Prostate gland (tissue), 2 donors: ENCODE results near the gene TMEM82. TPM values are rescaled to one million over a fixed set of nuclear protein-coding genes. Genes with fewer than 3 reads are reported as not detected.

Experiments used
- DNase-seq: peaks from one replicate; pipeline ENCODE4 v3.0.0-alpha.2; 2019; ENCODE audit warnings: low spot score
- H3K27ac ChIP-seq, 2 donors: fragments of 200-600 bp; sonication (generic); 2 replicates each; pipeline ENCODE4 v1.5.1; 2017 to 2019
- H3K27me3 ChIP-seq: fragments of 200-600 bp; sonication (generic); replicated peaks from 2 replicates; pipeline ENCODE4 v1.5.1; 2019; ENCODE audit not compliant: insufficient read depth
- H3K36me3 ChIP-seq, 2 donors: fragments of 200-600 bp; sonication (generic); 1 replicate in 1 of 2; 2 replicates in 1 of 2; pipeline versions ENCODE4 v1.5.1 to v1.8.1; 2017 to 2019
- H3K4me1 ChIP-seq: fragments of 200-600 bp; sonication (generic); replicated peaks from 2 replicates; pipeline ENCODE4 v1.5.1; 2019
- H3K4me3 ChIP-seq, 2 donors: fragments of 200-600 bp; sonication (generic); 2 replicates each; pipeline ENCODE4 v1.5.1; 2017 to 2019
- H3K9me3 ChIP-seq: fragments of 200-600 bp; sonication (generic); 2 replicates; pipeline ENCODE4 v1.5.1; 2017
- POLR2A ChIP-seq: fragments of 450-650 bp; IDR thresholded peaks from one replicate; pipeline ENCODE4 v1.6.1; 2016; ENCODE audit warnings: antibody characterized with exemption, mild to moderate bottlenecking
- POLR2AphosphoS5 ChIP-seq: sonication (generic); formaldehyde crosslinking; IDR thresholded peaks from one replicate; pipeline ENCODE4 v1.6.1; 2017; ENCODE audit warnings: antibody characterized with exemption
- WGBS: methylation state at CpG from one replicate; pipeline ENCODE4 v1.1.5; 2018; 5-methylcytosine and 5-hydroxymethylcytosine counted together
- intact Hi-C: fragments of 100-400 bp; cut with DNase I; formaldehyde crosslinking; loops from one replicate; pipeline ENCODE4 v1.14.2; 2022
- total RNA-seq, 2 donors: library from RNA; depleted of rRNA; stranded (reverse); fragments of >200 nt; gene quantifications; one replicate each; pipeline ENCODE4 v1.1.0, GENCODE V29; 2016
- TF ChIP-seq, protein P1 (sequence below), 4 experiments: fragments of 200-600 bp in 2 of 4; fragments of 450-650 bp in 2 of 4; sonication (generic) in 2 of 4; IDR thresholded peaks; 1 replicate in 3 of 4; 2 replicates in 1 of 4; pipeline ENCODE4 v1.5.1; 2016 to 2019; ENCODE audit warnings: antibody characterized with exemption in 4 of 4, mild to moderate bottlenecking in 2 of 4, moderate library complexity in 2 of 4

Gene TMEM82
- total RNA-seq, 2 donors from 2014 or later = not detected

- DNase-seq = no peak
- WGBS = 89% methylated on average over 12 of the region's 12 CpGs
- Histone ChIP-seq H3K27me3 (no peaks in the 10 kb centered on the region), H3K4me3 (no peak overlapping the region), H3K36me3 (no peaks in the 10 kb centered on the region), H3K4me1 (no peaks in the 10 kb centered on the region), H3K9me3 (no peaks in the 10 kb centered on the region), H3K27ac (no peak overlapping the region)
- intact Hi-C loops = no loop called here
- TF ChIP-seq, protein P1, sequence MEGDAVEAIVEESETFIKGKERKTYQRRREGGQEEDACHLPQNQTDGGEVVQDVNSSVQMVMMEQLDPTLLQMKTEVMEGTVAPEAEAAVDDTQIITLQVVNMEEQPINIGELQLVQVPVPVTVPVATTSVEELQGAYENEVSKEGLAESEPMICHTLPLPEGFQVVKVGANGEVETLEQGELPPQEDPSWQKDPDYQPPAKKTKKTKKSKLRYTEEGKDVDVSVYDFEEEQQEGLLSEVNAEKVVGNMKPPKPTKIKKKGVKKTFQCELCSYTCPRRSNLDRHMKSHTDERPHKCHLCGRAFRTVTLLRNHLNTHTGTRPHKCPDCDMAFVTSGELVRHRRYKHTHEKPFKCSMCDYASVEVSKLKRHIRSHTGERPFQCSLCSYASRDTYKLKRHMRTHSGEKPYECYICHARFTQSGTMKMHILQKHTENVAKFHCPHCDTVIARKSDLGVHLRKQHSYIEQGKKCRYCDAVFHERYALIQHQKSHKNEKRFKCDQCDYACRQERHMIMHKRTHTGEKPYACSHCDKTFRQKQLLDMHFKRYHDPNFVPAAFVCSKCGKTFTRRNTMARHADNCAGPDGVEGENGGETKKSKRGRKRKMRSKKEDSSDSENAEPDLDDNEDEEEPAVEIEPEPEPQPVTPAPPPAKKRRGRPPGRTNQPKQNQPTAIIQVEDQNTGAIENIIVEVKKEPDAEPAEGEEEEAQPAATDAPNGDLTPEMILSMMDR (IDR thresholded peaks at IDR 0.05) = no peak
- TF ChIP-seq POLR2AphosphoS5 = no peak
- no peak for TF ChIP-seq POLR2A
Measured at GRCh38 chr1:15750924-15751323, 8.6 kb downstream of the TMEM82 start.

DNA sequence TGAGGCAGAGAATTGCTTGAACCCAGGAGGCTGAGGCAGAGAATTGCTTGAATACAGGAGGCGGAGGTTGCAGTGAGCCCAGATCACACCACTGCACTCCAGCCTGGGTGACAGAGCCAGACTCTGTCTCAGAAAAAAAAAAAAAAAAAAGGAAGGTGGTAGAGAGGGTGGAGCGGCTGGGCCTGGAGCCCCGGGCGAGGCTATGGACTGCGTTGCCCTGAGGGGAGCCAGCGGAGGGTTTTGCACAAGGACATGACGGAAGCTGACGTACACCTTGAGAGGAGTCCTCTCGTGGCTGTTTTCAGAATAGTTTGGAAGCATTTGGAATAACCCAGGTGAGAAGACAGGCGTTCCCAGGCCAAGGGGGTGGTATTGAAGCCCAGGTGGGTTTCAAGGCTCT is 9.4 kb downstream of the TMEM82 start:
- DNase-seq = no peak
- Histone ChIP-seq H3K36me3 (no peaks in the 10 kb centered on the region), H3K27me3 (no peaks in the 10 kb centered on the region), H3K4me3 (no peak overlapping the region), H3K9me3 (no peaks in the 10 kb centered on the region), H3K4me1 (no peaks in the 10 kb centered on the region), H3K27ac (no peak overlapping the region)
- intact Hi-C loops = no loop called here
- WGBS = 76% methylated on average over 10 of the region's 10 CpGs
- TF ChIP-seq, protein P1 (IDR thresholded peaks at IDR 0.05) = no peak
- TF ChIP-seq POLR2A (no peak), POLR2AphosphoS5 (no peak)

DNA sequence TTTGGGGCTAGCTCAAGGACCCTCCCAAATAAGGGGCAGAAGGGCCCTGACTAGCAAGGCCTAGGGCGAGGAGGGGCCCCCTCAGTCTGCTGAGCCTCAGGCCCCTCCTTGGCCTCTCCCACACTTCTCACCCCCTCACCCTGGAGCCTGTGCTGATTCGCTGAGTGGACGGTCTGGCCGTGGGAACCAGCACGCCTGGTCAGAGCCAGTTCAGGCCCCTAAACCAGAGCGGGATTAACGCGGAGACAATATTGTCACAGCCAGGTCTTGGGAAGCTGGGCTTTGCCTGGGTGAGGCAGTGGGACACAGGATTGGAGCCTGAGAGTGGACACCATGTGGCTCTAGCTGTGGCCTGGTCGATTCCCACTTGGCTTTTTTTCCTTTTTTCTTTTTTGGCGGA is 11.5 kb downstream of the TMEM82 start:
- Histone ChIP-seq H3K9me3 (no peaks in the 10 kb centered on the region), H3K36me3 (no peaks in the 10 kb centered on the region), H3K4me3 (no peak overlapping the region), H3K4me1 (peaks cover 6% of the 10 kb centered on the region), H3K27ac (no peak overlapping the region), H3K27me3 (no peaks in the 10 kb centered on the region)
- no peak for DNase-seq
- WGBS = 79% methylated on average over 10 of the region's 10 CpGs
- no peak for TF ChIP-seq POLR2AphosphoS5
- TF ChIP-seq, protein P1 (IDR thresholded peaks at IDR 0.05) = no peak
- TF ChIP-seq POLR2A = no peak
- intact Hi-C loops = no loop called here

DNA sequence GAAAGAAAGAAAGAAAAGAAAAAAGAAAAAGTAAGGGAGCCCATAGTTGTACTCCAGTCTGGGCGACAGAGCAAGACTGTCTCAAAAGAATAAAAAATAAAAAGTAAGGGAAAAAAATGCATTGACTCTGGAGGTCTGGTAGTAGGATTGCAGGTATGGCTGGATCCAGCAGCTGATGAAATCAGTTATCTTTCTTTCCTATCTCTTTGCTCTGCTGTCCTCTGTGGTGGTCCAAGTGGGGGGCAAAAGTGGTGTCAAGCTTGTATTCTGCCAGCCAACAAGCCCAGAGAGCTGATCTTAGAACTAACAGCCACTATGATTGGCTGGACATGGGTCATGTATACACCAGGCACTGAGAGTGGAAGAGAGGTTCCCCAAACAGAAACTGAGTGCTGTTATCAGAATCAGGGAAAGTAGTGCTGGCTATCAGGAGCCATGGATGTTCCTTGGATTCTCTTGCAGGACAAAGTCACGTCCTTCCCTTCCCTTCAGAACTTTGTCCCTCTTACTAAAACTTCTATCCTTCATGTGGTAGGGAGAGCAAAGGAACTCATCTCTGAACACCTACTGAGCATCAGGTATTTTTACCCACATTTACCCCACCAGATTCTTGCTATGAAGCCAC is 12.8 kb downstream of the TMEM82 start:
- intact Hi-C loops = no loop called here
- no peaks in the 10 kb centered on the region for H3K9me3 ChIP-seq
- H3K4me1 ChIP-seq = peaks cover 6% of the 10 kb centered on the region
- H3K36me3 ChIP-seq = no peaks in the 10 kb centered on the region
- 96% methylated on average over 2 of the region's 2 CpGs for WGBS
- TF ChIP-seq POLR2AphosphoS5 = no peak
- TF ChIP-seq, protein P1 (IDR thresholded peaks at IDR 0.05) = no peak
- TF ChIP-seq POLR2A = no peak
- H3K27me3 ChIP-seq = no peaks in the 10 kb centered on the region
- H3K4me3 ChIP-seq = no peak overlapping the region
- DNase-seq = no peak
- no peak overlapping the region for H3K27ac ChIP-seq

GRCh38 chr1:15755646-15756040 is 13.3 kb downstream of the TMEM82 start:
- Histone ChIP-seq H3K4me1 (peaks cover 6% of the 10 kb centered on the region), H3K27ac (no peak overlapping the region), H3K4me3 (no peak overlapping the region), H3K9me3 (no peaks in the 10 kb centered on the region), H3K27me3 (no peaks in the 10 kb centered on the region), H3K36me3 (no peaks in the 10 kb centered on the region)
- intact Hi-C loops = no loop called here
- 85% methylated on average over 4 of the region's 4 CpGs for WGBS
- TF ChIP-seq POLR2AphosphoS5 = no peak
- TF ChIP-seq POLR2A = no peak
- TF ChIP-seq, protein P1 (IDR thresholded peaks at IDR 0.05) = no peak
- DNase-seq = no peak
